ENCODE measurements around the gene GMPS.
"Not testable (repeated sequence)": the region's sequence is repeated elsewhere in the genome, so short reads cannot be mapped to it uniquely, and the experiment has no call there.

GMPS gene

DNA sequence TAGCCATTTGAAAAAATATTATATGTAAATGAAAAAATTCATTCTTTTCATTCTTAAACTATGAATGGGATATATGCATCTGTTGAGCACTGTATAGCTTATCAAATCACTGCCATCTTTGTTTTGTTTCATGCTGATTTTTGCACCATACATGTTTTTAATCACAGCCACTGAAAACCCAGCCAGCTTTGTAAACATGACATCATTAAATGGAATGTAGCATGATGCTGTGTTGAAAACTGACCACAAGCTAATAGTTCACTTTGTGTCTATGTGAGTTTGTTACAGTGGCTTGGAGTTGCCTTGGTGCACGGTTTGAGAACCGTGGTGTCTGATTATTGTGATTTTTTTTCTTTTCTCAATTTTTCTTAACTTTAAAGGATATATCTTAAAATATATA is 75.7 kb downstream of the GMPS start:
- no peak for DNase-seq

DNA sequence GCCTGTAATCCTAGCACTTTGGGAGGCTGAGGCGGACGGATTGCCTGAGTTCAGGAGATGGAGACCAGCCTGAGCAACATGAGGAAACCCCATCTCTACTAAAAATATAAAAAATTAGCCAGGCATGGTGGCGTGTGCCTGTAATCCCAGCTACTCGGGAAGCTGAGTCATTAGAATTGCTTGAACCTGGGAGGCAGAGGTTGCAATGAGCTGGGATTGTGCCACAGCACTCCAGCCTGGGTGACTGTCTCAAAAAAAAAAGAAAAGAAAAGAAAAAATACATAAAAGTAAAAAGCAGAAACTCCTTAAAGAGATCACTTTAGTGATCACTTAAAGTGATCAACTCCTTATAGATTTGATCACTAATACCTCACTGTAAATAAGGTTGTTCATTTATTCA is 78.0 kb downstream of the GMPS start:
- DNase-seq, result no peak

DNA sequence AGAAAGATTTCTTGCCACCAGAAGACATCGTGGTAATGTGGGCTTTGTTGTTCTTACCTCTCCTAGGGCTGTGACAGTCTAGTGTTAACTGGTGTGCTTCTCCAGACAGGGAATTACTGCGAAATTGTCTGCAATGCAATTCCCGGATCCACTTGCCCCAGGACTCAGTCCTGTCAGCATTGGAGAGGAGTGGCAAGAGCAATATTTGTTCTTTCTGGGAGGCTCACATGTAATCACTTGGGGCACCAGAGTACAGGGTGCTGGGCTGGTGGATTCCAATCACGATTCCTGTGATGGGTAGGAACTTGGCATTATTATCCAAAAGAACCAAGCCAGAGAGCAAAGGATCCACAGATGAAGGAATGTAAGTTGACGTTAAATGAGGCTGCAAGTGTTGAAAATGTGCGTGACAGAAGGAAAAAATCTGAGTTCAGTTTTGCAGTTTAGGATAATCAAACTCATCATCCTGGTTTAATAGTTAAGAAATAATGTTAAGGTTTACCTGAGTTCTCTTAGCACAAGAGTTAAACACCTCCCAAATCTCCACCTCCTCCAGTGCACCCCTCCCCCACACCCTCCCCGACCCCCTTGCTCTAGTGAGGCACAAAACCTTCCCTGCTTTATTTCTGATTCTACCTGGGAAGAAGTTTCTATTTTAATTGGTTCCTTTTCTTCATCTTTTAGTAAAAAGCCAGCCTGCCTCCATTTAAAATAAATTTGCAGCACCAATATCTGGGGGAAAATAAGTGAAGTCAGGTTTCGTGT is 79.2 kb downstream of the GMPS start:
- DNase-seq, result no peak

DNA sequence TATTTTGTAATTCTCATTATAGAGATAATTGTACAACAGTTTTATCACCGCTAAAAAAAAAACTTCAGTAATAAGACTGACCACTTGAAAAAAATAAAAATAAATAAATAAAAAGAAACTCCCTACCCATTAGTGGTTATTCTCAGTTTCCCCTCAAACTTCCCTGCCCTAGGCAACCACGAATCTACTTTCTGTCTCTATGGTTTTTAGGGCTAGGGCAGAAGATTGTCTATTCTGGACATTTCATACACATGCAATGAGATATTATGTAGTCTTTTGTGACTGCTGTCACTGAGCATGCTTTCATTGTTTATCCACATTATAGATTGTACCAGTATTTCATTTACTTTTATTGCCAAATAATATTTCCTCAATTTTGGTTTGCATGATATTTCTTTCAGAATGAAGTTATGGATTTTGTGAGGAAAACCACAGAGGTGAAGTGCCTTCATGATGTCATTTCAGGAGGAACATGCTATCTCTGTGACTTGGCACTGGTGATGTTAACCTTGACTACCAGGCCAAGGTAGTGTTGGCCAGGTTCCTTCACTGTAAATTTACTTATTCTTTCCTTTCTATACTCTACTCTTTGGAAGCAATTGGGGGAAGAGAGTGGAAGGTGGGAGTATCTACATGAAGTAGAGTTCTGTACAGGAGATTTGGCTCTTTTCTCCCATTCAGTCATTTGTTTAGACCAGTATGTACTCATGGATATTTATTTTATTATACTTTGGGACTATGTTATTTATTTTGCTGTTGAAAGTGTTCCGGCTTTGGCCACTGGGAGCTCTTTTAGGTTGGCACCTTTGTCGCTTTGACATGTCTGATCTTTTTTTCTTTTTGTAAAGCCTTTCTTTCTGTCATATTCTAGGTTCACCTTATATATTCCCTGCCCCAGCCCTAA is 86.3 kb downstream of the GMPS start:
- DNase-seq, result no peak

DNA sequence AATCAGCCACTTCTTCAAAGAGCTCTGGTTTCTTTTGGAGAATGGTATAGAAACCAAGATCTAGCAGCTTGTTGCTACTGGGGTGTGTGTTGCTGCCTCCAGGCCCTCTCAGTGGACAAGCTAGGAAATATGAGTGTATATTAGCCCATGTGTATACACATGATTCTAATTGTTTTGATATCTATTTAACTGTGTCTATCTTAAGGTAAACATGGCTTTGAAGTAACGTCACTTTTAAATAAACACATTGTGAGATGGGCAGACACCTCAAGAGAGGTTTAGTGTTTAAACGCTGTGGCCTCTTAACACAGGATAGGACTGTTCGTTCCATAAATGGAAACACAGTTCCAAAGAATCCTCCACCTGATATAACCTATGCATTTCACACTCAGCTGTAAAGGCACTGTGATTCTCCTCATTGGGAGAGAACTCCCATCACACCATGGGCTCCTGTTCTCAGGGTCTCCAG is 87.0 kb downstream of the GMPS start:
- no peak for DNase-seq

DNA sequence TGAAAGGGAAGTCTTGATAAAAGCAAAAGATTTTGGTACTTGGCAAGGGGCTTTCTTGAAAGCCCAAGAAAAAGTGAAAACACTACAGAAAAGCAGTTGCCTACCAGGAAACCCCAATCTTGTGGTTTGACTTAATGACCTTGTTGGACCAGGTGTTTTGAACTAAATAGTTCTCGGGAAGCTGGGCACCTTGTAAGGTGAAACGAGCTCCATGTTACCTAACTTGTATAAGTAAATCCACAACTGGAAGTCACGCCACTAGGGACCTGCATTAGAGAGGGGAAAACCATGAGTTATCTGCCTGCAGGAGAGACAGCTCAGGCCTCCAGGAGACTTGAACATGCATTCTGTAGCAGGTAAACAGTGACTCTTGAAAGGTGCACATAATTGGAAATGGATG is 88.2 kb downstream of the GMPS start:
- no peak for DNase-seq

DNA sequence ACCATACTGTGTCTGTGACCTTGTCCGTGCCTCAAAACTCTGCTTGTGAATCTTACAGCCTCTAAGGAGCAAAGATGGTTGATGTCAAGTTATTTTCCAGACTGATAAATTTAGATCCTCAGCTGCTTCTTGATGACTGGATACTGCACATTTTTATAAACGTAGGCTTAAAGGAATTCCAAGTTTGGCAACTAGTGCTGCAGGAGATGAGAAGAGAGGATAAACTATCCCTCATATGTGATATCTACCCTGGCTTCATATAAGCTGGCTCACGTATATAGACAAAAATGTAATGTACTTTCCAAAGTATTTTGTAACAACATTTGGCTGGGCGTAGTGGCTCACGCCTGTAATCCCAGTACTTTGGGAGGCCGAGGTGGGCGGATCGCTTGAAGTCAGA is 89.6 kb downstream of the GMPS start:
- DNase-seq, result no peak

DNA sequence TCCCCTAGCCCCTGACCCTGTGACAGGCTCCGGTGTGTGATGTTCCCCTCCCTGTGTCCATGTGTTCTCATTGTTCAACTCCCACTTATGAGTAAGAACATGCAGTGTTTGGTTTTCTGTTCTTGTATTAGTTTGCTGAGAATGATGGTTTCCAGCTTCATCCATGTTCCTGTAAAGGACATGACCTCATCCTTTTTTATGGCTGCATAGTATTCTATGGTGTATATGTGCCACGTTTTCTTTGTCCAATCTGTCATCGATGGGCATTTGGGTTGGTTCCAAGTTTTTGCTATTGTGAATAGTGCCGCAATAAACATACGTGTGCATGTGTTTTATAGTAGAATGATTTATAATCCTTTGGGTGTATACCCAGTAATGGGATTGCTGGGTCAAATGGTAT is 90.6 kb downstream of the GMPS start:
- not testable (repeated sequence) for DNase-seq

DNA sequence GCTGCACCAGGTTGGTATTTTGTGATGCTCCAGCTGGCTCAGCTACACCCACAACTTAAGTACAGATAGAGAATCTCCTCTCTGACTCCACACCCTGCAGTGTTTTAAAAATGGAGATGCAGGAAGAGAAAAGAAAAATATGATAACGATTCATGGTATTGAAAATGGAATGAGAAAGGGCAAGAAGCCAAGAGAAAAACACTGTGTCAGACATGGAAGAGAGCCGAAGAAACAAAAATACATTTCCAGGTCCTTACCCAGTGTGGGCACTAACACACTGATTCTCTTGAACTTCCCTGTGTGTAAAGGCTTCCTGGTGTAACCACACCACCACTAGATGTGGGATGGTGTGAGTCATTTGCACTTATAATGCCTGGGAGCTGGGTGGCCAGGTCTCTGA is 93.1 kb downstream of the GMPS start:
- no peak for DNase-seq

DNA sequence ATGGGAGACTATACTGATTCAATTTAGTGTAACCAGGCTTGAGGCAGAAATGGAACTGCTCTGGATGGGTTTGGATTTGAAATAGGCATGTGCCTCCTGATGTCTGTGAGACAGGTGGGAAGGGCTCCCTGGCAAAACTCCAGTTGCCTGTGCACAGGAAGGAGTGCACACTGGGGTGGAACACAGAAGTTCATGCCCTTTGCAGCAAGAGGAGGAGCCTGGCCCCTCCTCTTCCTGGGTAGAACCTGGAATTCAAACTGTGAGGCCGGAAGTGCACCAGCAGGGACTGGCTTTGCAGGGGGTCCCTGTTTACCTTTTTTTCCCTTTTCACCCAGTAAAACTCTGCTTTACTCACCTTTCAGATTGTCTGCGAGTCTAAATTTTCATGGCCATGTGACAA is 99.9 kb downstream of the GMPS start:
- DNase-seq, result no peak

DNA sequence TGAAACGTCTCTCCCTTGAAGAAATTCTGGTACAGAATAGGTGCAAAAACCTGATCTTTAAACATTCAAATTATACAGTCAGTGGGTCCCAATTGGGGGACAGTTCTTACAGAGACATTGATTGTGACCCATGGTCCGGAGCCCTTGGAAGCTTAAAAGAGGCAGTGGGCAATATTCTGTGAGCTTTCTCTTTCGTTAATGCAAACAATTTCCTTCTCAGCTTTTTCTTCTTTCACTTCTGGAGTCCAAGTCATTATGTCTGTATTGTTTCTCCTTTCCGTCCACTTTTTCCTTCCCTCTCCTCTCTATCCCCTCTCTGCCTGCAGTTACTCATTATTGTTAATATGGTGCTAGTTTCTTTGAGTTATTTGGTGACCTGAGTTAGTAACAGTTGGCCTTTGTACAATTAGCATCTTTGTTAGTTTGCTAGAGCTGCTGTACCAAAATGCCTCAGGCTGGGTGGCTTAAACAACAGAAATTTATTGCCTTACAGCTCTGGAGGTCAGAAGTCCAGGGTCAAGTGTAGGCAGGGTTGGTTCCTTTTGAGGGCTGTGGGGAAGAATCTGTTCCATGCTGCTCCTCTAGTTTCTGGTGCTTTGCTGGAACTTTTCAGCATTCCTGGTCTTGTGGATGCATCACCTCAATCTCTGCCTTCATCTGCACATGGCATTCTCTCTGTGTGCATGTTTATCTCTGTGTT is 102.6 kb downstream of the GMPS start:
- no peak for DNase-seq

DNA sequence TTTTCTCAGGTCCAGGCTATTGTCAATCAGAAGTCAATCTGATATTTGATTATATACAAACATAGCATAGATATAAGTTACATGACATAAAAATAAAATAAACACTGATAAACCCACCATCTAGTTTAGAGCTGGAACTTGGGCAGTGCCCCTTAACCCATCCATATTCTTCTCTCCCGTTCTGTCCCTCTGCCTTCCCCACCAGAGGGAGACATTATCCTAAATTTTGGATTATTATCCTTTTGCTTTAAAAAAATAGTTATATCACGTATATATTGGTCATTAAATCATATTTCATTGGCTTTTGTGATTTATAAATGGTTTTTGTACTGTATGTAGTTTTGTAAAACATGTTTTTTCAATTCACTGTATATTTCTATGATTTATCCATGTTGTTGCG is 107.9 kb downstream of the GMPS start:
- no peak for DNase-seq

DNA sequence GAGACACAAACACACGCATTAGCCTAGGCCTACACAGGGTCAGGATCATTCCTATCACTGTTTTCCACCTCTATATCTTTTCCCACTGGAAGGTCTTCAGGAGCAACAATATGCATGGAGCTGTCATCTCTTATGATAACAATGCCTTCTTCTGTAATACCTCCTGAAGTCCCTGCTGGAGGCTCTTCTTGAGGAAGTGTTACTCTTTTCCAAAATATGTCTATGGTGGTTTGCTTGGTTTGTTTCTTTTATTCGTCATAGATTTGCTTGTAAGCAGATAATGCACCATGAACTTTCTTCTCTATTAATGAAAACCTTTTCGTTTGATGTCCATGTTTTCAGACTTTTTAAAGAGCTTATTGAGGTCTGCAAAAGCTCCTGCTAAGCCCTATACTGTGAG is 109.3 kb downstream of the GMPS start:
- DNase-seq, result no peak

DNA sequence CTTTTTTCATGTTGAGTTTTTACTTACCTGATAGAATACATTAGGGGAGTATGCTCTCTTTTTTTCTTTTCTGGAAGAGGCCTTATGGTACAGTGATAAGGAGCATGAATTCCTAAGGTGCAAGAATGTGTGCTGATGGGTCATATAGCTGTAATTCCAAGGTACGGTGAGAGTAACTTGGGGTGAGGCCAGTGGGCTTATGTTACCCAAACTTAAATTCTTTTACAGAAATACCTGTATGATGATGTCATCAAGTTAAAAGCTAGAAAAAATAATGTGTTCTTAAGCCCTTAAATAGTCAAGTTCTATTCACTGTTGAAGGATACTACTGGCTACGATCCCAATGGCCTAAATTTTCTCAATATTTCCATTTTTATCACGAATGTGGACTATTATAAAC is 111.2 kb downstream of the GMPS start:
- no peak for DNase-seq

DNA sequence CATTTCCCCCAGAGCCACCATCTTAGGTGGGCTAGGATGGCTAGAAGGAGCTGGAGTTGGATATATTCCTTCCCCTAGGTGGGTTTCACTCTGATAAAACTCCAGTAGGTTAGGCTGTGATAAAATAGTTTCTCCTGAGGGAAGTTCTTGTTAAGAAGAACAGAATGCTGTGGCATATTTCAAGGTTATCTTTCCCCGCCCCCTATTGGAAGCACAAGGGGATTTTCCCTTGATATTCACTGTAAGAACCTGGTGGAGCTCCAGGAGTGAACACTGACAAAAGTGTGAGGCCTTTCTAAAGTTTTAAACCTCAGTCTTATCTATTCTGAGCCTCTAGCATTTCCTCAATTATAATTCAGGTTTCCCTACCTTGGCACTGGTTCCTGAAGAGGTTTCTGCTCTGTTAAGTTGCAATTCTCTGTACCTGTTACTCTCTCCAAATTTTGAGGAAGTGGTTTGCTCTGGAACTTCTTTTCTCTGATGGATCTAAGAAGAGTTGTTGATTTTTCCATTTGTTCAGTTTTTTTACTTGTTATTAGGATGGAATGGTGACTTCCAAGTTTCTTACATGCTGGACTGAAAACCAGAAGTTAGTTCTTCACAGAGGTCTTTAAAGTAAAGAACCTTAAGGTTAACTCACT is 113.5 kb downstream of the GMPS start:
- DNase-seq, result no peak

DNA sequence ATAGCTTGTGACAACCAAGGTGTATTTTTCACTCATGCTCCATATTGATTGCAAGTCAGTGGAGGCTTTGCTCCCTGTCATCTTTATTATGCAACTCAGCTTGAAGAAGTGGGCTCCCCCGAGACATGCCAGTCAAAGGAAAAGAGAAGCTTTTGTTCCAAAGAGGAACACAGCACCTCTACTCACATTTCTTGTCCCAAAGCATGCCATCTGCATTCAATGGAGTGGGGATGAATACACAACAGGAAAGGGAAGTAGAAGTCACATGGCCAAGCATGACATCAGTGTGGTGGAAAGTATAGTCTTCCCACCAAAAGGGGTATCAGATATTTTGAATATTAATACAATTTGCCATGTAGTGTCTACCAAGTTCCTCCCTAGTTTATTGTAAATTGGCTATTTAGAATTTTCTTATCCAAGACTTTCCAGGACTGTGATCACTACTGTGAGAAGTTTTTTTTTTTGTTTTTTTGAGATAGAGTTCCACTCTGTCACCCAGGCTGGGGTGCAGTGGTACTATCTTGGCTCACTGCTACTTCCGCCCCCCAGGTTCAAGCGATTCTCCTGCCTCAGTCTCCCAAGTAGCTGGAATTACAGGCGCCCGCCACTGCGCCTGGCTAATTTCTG is 114.5 kb downstream of the GMPS start:
- DNase-seq, result no peak

DNA sequence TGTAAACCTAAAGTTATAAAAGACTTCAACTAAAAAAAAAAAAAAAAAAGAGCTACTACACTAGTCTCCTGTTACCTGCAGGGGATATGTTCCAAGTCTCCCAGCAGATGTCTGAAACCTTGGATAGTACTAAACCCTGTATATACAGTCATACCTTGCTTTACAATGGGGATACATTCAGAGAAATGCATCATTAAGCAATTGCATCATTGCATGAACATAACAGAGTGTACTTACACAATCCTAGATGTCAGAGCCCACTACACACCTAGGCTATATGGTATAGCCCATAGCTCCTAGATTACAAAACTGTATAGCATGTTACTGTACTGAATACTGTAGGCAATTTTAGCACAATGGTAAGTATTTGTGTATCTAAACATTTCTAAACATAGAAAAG is 119.1 kb downstream of the GMPS start:
- DNase-seq, result no peak

DNA sequence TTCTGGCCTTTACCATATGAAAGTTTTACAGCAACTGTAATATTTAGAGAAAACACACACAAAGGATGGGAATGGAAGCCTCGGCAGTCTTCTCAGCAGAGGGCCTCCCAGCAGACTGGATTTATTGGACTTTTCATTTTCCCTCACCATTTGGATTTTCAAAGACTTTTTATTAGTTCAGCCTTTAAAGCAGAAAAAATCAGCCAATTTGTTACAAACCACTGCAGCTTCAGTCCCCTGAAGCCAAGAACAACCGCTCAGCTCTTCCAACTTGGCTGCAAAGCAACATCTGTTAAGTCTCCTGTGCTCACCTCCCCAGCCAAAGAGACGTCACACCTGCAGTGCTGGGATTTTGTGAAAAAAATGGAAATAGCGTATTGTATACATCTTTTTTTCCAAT is 120.8 kb downstream of the GMPS start:
- no peak for DNase-seq

DNA sequence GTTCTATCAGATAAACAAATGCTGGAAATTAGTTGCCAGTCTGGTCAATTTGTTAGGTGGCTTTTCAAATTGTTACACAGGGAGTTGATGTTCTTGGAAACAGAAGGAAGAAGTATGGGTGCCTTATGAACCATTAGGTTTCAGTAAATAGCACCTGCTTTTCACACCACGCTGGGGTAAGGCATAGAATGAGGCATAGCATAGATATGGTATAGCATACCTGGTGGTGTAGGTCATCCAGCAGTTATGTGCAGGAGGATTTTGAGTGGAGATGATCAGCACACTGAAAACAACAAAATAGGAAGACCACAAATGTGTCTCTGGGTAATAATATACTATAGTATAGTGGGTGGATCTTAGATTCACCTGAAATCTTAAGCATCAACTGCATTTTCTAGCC is 121.4 kb downstream of the GMPS start:
- no peak for DNase-seq

Measured in DMS153 (cell line).